Measurements from ENCODE around the gene LONRF2. TPM values are rescaled to one million over a fixed set of nuclear protein-coding genes. Genes with fewer than 3 reads are reported as not detected.

Gene LONRF2
- total RNA-seq, 1 experiment from 2014 or later = not detected

DNA sequence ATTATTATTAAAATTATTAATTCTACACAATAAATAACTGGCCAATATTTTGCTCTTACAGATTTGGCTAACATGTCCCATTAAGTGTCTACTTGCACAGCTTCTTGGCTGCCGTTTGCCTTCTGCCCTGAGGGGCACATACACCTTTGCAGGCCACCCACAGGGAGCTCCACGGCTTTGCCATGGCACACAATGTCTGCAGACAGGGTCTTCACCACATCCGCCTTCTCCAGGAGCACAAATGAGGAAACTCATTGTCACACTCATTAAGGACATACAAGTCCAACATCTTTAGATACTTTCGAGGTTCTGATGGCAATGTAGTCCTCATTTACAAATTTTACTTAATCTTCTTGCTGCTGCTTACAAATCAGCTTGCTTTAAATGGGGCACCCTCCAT, 45.6 kb downstream of the LONRF2 start:
- H3K4me3 ChIP-seq = no peak overlapping the region
- H3K9me3 ChIP-seq (replicated peaks) = no peaks in the 10 kb centered on the region

DNA sequence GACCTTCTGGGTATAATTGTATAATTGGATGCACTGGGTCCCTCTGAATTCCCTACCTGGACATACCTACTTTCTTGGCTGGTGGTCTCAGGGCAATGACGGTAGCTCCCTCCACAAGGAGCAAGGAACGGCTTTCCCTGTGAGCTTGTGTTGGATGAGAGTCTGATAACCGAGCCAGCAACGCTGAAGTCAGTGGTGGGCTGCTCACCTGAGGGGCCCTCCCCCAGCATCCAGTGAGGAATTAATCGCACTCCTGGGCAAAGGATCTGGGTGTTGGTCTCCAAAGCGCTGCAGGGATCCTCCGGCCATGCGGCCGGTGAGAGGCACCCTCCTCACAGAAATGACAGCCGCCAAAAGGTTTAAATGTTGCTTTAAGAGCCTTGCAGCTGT, 47.1 kb downstream of the LONRF2 start:
- Histone ChIP-seq H3K27me3 (replicated peaks) (no peaks in the 10 kb centered on the region), H3K4me3 (no peak overlapping the region), H3K9me3 (replicated peaks) (no peaks in the 10 kb centered on the region), H3K36me3 (no peaks in the 10 kb centered on the region), H3K4me1 (replicated peaks) (no peaks in the 10 kb centered on the region), H3K27ac (no peak overlapping the region)
- no peak for DNase-seq (ENCODE audit: low read depth in 1 of 2, low spot score in 2 of 2)

More for the DNA sequence above, 45.6 kb downstream of the LONRF2 start:
- H3K27ac ChIP-seq = no peak overlapping the region
- H3K27me3 ChIP-seq (replicated peaks) = no peaks in the 10 kb centered on the region
- H3K4me1 ChIP-seq (replicated peaks) = no peaks in the 10 kb centered on the region
- H3K36me3 ChIP-seq = no peaks in the 10 kb centered on the region
- DNase-seq (ENCODE audit: low read depth in 1 of 2, low spot score in 2 of 2) = no peak

DNA sequence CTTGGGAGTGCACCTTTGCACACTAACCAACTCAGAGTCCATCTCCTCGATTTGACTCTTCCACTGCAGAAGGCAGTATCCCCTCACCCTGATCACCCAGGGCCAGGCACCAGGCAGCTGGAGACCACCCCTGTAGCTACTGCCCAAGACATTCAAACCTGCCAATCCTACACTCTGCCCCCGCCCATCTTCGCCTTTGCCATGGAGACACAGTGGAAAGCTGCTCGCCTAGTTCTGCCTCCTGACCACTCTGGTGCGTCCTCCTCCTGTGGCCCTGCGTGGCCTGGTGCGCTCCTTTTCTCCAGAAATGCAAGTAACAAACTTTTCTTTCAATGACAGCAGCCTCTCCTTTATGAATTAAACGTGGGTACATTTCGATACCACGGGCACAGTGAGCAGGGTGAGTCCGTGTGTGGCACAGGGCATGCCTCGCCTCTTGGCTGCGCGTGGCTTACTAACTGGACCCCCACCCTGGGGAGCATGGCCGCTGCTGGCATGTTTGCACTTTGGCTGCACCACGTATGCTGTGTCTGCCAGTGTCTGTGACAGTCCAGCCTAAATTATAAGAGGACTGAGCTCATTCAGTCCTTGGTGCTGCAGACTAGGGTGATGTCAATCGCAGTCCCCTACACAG, 47.6 kb downstream of the LONRF2 start:
- Histone ChIP-seq H3K27ac (no peak overlapping the region), H3K27me3 (replicated peaks) (no peaks in the 10 kb centered on the region), H3K36me3 (no peaks in the 10 kb centered on the region), H3K4me1 (replicated peaks) (no peaks in the 10 kb centered on the region), H3K4me3 (no peak overlapping the region), H3K9me3 (replicated peaks) (no peaks in the 10 kb centered on the region)
- DNase-seq (ENCODE audit: low read depth in 1 of 2, low spot score in 2 of 2) = no peak

DNA sequence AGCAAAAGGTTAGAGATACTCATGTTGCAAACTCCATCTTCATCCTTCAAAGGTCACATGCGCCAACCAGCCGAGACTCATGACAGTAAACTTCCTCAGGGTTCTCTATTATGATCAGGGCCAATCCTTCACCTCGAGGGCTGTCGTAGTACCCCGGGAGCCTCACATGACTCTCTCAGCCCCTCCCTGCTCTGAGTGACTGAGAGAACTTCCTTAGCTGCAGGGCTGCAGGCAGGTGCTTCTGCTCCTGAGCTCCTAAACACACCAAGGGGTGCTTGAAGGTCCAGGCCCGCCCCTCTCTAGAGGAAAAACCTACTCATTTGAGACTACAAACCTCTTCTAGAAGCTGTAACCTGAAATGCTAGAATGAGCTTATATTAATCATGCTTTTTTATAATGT, 48.2 kb downstream of the LONRF2 start:
- Histone ChIP-seq H3K36me3 (no peaks in the 10 kb centered on the region), H3K27ac (no peak overlapping the region), H3K9me3 (replicated peaks) (no peaks in the 10 kb centered on the region), H3K4me3 (no peak overlapping the region), H3K4me1 (replicated peaks) (no peaks in the 10 kb centered on the region), H3K27me3 (replicated peaks) (no peaks in the 10 kb centered on the region)
- DNase-seq (ENCODE audit: low read depth in 1 of 2, low spot score in 2 of 2) = no peak

DNA sequence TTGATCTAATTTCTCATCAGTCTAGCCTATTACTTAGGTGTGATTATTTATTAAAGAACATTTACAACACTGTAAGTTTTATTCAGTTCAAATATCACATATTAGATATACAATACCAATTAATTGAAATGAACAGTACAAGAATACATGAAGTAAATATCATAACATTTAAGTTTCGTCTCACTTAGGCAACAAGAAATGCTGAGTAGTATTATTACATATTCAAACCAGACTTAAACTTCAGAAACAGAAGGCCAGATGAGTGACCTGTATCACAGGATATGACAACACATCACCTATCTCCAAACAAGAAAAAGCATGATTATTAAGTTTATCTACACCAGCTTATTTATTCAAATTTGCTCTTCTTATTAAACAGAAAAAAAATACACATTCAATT, 48.9 kb downstream of the LONRF2 start:
- H3K4me1 ChIP-seq (replicated peaks) = no peaks in the 10 kb centered on the region
- no peaks in the 10 kb centered on the region for H3K27me3 ChIP-seq (replicated peaks)
- no peaks in the 10 kb centered on the region for H3K9me3 ChIP-seq (replicated peaks)
- no peaks in the 10 kb centered on the region for H3K36me3 ChIP-seq
- DNase-seq (ENCODE audit: low read depth in 1 of 2, low spot score in 2 of 2) = no peak
- no peak overlapping the region for H3K27ac ChIP-seq
- H3K4me3 ChIP-seq = no peak overlapping the region

DNA sequence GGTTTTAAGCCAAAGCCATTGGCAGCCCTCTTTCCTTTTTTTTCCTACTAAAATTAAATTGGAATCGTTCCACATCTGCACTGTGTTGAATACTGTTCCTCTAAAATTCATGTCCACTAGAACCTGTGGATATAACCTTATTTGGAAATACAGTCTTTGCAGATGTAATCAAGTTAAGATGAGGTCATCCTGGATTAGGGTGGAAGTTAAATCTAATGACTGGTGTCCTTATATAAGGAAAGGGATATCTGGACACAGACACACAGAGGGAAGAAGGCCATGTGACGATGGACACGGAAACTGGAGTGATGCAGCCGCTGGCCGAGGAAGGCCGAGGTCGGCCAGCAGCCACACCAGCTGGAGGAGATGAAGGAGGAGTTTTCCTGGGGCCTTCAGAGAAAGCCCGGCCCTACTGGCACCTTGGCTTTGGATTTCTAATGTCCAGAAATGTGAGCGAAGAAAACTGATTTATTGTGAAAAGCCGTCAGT, 49.4 kb downstream of the LONRF2 start:
- Histone ChIP-seq H3K27ac (no peak overlapping the region), H3K9me3 (replicated peaks) (no peaks in the 10 kb centered on the region), H3K4me3 (no peak overlapping the region), H3K36me3 (no peaks in the 10 kb centered on the region), H3K27me3 (replicated peaks) (no peaks in the 10 kb centered on the region), H3K4me1 (replicated peaks) (no peaks in the 10 kb centered on the region)
- no peak for DNase-seq (ENCODE audit: low read depth in 1 of 2, low spot score in 2 of 2)

DNA sequence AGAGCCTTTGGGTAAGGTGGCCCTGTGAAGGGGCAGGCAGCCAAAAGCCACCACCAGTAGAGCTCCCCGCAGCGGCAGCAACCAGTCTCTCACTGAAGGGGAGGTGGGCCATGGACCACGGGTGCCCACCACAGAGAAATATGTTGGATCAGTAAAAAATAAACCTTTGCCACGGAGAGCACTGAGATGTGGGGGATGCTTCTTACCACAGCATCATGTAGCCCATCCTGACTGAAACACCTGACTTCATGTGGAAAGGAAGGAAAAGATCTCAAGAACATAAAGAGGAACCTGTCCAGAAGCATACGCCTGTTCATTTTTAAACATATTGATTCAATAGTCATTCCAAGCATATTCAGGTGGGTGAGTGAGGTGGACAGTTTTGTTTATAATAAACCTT, 51.1 kb downstream of the LONRF2 start:
- H3K36me3 ChIP-seq = no peaks in the 10 kb centered on the region
- no peaks in the 10 kb centered on the region for H3K9me3 ChIP-seq (replicated peaks)
- H3K4me3 ChIP-seq = no peak overlapping the region
- DNase-seq (ENCODE audit: low read depth in 1 of 2, low spot score in 2 of 2) = no peak
- H3K27ac ChIP-seq = no peak overlapping the region
- no peaks in the 10 kb centered on the region for H3K4me1 ChIP-seq (replicated peaks)
- H3K27me3 ChIP-seq (replicated peaks) = no peaks in the 10 kb centered on the region

DNA sequence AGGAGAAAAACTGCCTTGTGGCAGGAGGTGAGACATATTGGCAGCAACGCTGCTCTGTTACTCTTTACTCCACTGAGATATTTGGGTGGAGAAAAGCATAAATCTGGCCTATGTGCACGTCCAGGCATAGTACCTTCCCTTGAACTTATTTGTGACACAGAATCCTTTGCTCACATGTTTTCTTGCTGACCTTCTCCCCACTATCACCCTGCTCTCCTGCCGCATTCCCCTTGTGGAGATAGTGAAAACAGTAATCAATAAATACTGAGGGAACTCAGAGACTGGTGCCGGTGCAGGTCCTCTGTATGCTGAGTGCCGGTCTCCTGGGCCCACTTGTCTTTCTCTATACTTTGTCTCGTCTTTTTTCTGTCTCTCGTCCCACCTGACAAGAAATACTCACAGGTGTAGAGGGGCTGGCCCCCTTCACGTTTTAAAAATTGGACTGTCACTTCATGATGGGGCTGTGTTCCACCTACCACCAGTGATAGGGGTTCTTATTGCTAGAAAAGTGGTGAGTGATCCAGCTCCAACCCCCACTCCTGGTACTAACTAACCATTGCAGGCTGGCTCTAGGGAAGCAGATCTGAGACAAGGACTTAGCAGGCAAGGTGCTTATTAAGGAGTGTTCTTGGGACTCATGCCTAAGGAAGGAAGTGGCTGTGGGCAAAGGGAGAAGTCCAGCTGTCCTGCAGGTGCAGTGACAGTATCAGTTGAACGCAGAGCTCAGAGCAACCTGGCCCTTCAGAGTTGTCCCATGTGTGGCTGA, 51.7 kb downstream of the LONRF2 start:
- DNase-seq (ENCODE audit: low read depth in 1 of 2, low spot score in 2 of 2) = no peak
- H3K4me3 ChIP-seq = no peak overlapping the region
- H3K9me3 ChIP-seq (replicated peaks) = no peaks in the 10 kb centered on the region
- H3K27ac ChIP-seq = no peak overlapping the region
- no peaks in the 10 kb centered on the region for H3K4me1 ChIP-seq (replicated peaks)
- no peaks in the 10 kb centered on the region for H3K36me3 ChIP-seq
- H3K27me3 ChIP-seq (replicated peaks) = no peaks in the 10 kb centered on the region

DNA sequence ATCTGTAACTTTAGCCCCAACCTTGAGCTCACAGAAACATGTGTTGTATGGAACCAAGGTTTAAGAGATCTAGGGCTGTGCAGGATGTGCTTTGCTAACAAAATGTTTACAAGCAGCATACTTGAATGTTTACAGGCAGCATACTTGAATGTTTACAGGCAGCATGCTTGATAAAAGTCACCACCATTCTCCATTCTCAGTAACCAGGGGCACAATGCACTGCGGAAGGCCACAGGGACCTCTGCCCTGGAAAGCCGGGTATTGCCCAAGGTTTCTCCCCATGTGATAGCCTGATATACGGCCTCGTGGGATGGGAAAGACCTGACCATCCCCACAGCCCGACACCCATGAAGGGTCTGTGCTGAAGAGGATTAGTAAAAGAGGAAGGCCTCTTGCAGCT, 52.4 kb downstream of the LONRF2 start:
- H3K27ac ChIP-seq = no peak overlapping the region

DNA sequence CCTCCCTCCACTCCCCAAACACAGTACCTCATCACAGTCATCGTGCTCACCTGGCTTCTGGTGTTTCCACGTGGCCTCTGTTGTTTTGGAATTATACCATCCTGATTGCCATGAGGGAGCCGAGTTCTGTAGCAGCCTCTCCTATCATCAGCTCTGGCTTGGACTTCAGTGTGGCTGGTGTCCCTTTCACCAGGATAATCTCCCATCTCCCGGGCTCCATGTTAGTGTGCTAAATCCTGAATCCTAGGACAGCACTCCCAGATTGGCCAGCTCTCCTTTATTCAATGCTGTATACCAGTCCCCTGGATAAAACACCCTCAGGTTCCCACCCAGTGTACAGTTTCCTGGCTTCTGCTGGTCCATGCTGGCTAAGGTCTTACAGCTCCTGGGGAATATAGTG, 53.3 kb downstream of the LONRF2 start:
- DNase-seq (ENCODE audit: low read depth in 1 of 2, low spot score in 2 of 2) = no peak
- H3K27me3 ChIP-seq (replicated peaks) = no peaks in the 10 kb centered on the region

More for the DNA sequence above, 52.4 kb downstream of the LONRF2 start:
- Histone ChIP-seq H3K4me3 (no peak overlapping the region), H3K36me3 (no peaks in the 10 kb centered on the region), H3K27me3 (replicated peaks) (no peaks in the 10 kb centered on the region), H3K9me3 (replicated peaks) (no peaks in the 10 kb centered on the region), H3K4me1 (replicated peaks) (no peaks in the 10 kb centered on the region)
- no peak for DNase-seq (ENCODE audit: low read depth in 1 of 2, low spot score in 2 of 2)

DNA sequence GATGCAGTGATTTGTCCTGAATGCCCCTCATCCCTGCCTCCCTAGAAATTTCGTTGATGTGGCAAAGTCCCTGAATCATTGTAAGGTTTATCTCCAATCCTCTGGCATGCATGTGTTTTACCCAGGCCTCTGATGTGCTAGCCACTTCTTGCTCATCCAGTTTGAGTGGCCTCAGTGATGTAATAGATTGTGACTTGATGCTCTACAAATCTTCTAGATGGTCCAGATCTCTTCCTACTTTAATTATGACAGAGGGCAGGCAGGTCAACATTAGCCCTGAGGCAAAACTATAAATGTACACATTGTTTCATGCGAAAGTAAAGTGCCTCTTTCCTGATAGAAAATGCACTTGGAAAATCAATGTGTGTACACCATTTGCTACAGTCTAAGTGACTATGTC, 54.5 kb downstream of the LONRF2 start:
- DNase-seq (ENCODE audit: low read depth in 1 of 2, low spot score in 2 of 2) = no peak
- Histone ChIP-seq H3K27ac (no peak overlapping the region), H3K36me3 (no peaks in the 10 kb centered on the region)

More for the DNA sequence above, 53.3 kb downstream of the LONRF2 start:
- Histone ChIP-seq H3K4me3 (no peak overlapping the region), H3K9me3 (replicated peaks) (no peaks in the 10 kb centered on the region), H3K27ac (no peak overlapping the region), H3K36me3 (no peaks in the 10 kb centered on the region), H3K4me1 (replicated peaks) (no peaks in the 10 kb centered on the region)

DNA sequence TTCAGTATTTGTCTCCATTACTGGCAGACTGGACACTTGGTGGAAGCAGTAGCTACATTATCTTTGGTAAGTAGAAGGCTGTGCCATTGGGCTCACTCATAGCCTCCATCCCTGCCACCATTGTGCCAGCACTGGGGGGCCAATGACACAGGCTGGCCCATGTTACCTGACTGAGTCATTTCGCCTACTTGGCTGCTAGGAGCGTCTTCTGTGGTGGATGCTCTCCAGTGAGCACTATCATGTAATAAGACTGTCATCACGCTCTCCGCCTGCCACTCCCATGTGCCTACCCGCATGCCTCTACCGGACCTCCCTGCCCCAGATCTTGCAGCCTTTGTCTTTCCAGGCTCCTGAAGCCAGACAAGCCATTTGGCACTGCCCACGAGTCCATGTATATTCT, 56.2 kb downstream of the LONRF2 start:
- Histone ChIP-seq H3K9me3 (replicated peaks) (0 out of 2 replicates have a peak, but pooled peaks cover 3% of the 10 kb centered on the region), H3K27me3 (replicated peaks) (no peaks in the 10 kb centered on the region), H3K4me1 (replicated peaks) (no peaks in the 10 kb centered on the region), H3K4me3 (no peak overlapping the region), H3K27ac (no peak overlapping the region), H3K36me3 (no peaks in the 10 kb centered on the region)
- no peak for DNase-seq (ENCODE audit: low read depth in 1 of 2, low spot score in 2 of 2)

More for the DNA sequence above, 54.5 kb downstream of the LONRF2 start:
- Histone ChIP-seq H3K9me3 (replicated peaks) (0 out of 2 replicates have a peak, but pooled peaks cover under 1% of the 10 kb centered on the region), H3K4me1 (replicated peaks) (no peaks in the 10 kb centered on the region), H3K27me3 (replicated peaks) (no peaks in the 10 kb centered on the region), H3K4me3 (no peak overlapping the region)

DNA sequence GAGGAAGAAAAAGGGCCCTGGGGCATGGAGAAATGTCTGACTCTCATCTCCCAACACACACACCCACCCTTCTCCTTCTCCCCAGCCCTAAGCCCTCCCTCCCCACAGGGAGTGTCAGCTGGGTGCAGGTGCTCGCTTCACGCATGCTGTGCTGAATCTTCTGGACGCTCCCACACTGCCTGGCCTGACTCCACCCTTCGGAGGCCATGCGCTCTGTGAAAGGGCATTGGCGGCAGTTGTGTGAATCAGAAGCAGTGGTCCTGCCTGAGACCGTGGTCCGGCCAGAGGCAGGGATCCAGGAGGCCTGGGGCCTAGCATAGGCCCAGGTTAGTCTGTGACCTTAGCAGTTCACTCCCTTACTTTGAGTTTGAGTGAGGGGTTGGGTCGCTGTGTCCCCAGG, 57.1 kb downstream of the LONRF2 start:
- no peaks in the 10 kb centered on the region for H3K36me3 ChIP-seq
- H3K4me1 ChIP-seq (replicated peaks) = no peaks in the 10 kb centered on the region
- no peak for DNase-seq (ENCODE audit: low read depth in 1 of 2, low spot score in 2 of 2)

DNA sequence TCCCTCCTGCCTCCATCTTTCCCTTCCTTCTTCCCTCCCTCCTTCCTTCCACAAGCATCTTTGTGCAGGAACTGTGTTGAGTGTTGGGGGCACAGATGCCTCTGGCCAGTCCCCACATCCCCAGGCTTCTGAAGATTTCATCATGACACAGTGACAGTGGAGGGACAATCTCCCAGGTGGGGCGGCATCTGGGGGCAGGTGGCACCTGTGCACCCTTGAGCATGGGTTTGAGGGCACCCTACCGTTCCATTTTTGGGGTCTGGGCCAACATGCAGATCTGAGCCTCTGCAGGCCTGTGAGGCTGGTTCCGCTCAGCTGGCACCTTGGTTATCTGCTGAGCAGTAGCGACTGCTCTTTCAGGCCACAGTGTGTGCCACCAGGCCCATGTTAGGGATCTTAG, 57.6 kb downstream of the LONRF2 start:
- Histone ChIP-seq H3K27ac (no peak overlapping the region), H3K4me3 (no peak overlapping the region), H3K9me3 (replicated peaks) (0 out of 2 replicates have a peak, but pooled peaks cover 3% of the 10 kb centered on the region), H3K27me3 (replicated peaks) (no peaks in the 10 kb centered on the region), H3K4me1 (replicated peaks) (no peaks in the 10 kb centered on the region), H3K36me3 (no peaks in the 10 kb centered on the region)
- DNase-seq (ENCODE audit: low read depth in 1 of 2, low spot score in 2 of 2) = no peak

More for the DNA sequence above, 57.1 kb downstream of the LONRF2 start:
- no peak overlapping the region for H3K4me3 ChIP-seq
- no peaks in the 10 kb centered on the region for H3K27me3 ChIP-seq (replicated peaks)
- H3K9me3 ChIP-seq (replicated peaks) = 0 out of 2 replicates have a peak, but pooled peaks cover 3% of the 10 kb centered on the region
- no peak overlapping the region for H3K27ac ChIP-seq
